ENCODE data around the gene SGF29. TPM values are rescaled to one million over a fixed set of nuclear protein-coding genes. Genes with fewer than 3 reads are reported as not detected.

SGF29 gene
- total and polyA plus RNA-seq, 9 of the 15 experiments (the other 6 are each of a cell fraction or from before 2014, with no cell fraction given): 2.6 to 36.1 (median 21.2) TPM

DNA sequence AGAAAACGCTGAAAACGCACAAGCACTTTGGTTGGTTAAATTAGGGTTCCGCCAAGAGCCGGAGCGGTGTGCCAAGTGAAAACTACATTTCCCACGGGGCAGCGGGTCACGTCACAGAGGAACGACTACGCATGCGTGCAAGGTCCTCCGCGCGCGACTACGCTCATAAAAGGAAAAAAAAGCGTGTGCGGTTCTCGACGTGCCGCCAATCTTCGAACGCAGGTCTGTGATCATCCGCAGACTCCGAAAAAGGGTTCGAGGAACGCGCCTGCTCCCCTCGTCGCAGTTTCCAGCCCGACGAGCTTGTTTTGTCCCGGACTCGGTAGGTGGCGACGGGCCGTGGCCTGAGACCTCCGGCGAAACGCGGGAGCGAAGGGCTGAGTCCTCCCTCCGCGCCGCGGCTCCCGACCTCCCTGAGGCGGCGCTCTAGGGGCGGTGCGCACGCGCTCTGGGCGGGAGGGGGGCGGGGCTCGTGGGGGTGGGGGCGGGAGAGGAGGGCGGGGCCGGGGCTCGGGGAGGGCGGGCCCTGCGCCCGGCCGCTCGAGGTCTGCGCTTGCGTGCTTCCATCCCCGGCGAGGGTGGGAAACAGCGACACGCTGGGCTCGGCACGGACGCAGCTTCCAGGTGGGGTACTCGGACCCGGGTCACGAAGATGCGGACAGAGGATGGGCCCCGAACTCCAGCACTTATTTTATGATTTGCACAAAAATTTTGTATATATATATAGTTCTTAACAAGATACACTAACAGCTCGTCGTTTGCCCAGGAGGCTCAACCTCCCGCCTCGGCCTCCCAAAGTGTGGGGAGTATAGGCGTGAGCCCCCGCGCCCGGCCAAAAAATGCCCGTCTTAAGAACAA, at the start of gene SGF29 (continued):
- TF ChIP-seq, protein P1, sequence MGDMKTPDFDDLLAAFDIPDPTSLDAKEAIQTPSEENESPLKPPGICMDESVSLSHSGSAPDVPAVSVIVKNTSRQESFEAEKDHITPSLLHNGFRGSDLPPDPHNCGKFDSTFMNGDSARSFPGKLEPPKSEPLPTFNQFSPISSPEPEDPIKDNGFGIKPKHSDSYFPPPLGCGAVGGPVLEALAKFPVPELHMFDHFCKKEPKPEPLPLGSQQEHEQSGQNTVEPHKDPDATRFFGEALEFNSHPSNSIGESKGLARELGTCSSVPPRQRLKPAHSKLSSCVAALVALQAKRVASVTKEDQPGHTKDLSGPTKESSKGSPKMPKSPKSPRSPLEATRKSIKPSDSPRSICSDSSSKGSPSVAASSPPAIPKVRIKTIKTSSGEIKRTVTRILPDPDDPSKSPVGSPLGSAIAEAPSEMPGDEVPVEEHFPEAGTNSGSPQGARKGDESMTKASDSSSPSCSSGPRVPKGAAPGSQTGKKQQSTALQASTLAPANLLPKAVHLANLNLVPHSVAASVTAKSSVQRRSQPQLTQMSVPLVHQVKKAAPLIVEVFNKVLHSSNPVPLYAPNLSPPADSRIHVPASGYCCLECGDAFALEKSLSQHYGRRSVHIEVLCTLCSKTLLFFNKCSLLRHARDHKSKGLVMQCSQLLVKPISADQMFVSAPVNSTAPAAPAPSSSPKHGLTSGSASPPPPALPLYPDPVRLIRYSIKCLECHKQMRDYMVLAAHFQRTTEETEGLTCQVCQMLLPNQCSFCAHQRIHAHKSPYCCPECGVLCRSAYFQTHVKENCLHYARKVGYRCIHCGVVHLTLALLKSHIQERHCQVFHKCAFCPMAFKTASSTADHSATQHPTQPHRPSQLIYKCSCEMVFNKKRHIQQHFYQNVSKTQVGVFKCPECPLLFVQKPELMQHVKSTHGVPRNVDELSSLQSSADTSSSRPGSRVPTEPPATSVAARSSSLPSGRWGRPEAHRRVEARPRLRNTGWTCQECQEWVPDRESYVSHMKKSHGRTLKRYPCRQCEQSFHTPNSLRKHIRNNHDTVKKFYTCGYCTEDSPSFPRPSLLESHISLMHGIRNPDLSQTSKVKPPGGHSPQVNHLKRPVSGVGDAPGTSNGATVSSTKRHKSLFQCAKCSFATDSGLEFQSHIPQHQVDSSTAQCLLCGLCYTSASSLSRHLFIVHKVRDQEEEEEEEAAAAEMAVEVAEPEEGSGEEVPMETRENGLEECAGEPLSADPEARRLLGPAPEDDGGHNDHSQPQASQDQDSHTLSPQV (IDR thresholded peaks at IDR 0.05): peak; percentile 53; the same call in 1 of the 2 replicates
- TF ChIP-seq SMAD3 (CRISPR knock-in tag; conservative IDR thresholded peaks at IDR 0.05) (0 out of 2 replicates have a peak, but pooled peaks have one; percentile 46), MEF2A (IDR thresholded peaks at IDR 0.05; ENCODE audit: control insufficient read depth, low read depth, low read length) (no peak), ZBED1 (IDR thresholded peaks at IDR 0.05) (no peak), MTF1 (CRISPR knock-in tag; IDR thresholded peaks at IDR 0.05; ENCODE audit: borderline replicate concordance) (no peak), MECOM (CRISPR knock-in tag; IDR thresholded peaks at IDR 0.05) (no peak), ZKSCAN1 (IDR thresholded peaks at IDR 0.05; ENCODE audit: low read depth, low read length) (no peak), ZFP30 (CRISPR knock-in tag; IDR thresholded peaks at IDR 0.05; ENCODE audit: borderline replicate concordance) (no peak), TFAP4 (CRISPR knock-in tag; IDR thresholded peaks at IDR 0.05; ENCODE audit: borderline replicate concordance) (peak; percentile 56; the same call in 1 of the 2 replicates), NBN (IDR thresholded peaks at IDR 0.05; ENCODE audit: low read depth) (peak; percentile 76; the same call in 1 of the 2 replicates), ZNF57 (CRISPR knock-in tag; IDR thresholded peaks at IDR 0.05) (no peak), ZNF316 (IDR thresholded peaks at IDR 0.05) (no peak), ILK (tag; IDR thresholded peaks at IDR 0.05; ENCODE audit: borderline replicate concordance, low read depth) (no peak), TEAD1 (CRISPR knock-in tag; IDR thresholded peaks at IDR 0.05) (peak in 1 of 2 experiments; percentile 64; a peak in 1 of 4 replicates), ZNF384 (IDR thresholded peaks at IDR 0.05; ENCODE audit: low read depth, low read length) (peak; percentile 85)
- TF ChIP-seq, protein P2, sequence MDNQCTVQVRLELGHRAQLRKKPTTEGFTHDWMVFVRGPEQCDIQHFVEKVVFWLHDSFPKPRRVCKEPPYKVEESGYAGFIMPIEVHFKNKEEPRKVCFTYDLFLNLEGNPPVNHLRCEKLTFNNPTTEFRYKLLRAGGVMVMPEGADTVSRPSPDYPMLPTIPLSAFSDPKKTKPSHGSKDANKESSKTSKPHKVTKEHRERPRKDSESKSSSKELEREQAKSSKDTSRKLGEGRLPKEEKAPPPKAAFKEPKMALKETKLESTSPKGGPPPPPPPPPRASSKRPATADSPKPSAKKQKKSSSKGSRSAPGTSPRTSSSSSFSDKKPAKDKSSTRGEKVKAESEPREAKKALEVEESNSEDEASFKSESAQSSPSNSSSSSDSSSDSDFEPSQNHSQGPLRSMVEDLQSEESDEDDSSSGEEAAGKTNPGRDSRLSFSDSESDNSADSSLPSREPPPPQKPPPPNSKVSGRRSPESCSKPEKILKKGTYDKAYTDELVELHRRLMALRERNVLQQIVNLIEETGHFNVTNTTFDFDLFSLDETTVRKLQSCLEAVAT (IDR thresholded peaks at IDR 0.05): peak in 1 of 2 experiments; percentile 61; a peak in 1 of 4 replicates
- TF ChIP-seq, protein P3, sequence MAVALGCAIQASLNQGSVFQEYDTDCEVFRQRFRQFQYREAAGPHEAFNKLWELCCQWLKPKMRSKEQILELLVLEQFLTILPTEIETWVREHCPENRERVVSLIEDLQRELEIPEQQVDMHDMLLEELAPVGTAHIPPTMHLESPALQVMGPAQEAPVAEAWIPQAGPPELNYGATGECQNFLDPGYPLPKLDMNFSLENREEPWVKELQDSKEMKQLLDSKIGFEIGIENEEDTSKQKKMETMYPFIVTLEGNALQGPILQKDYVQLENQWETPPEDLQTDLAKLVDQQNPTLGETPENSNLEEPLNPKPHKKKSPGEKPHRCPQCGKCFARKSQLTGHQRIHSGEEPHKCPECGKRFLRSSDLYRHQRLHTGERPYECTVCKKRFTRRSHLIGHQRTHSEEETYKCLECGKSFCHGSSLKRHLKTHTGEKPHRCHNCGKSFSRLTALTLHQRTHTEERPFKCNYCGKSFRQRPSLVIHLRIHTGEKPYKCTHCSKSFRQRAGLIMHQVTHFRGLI (CRISPR knock-in tag; IDR thresholded peaks at IDR 0.05): no peak
